Stimulated activated naive CD8-positive, alpha-beta T cell treated with anti-CD3 and anti-CD28 coated beads, Interleukin-15, amount 100 ng/mL, for 72 hours (primary cell): Measurements from ENCODE around the gene IL22.
"Not testable (repeated sequence)": the region's sequence is repeated elsewhere in the genome, so short reads cannot be mapped to it uniquely, and the experiment has no call there.

Source experiments
- ATAC-seq: fragments of 150-1000 bp; cut with Tn5 transposase; 2 replicates; pipeline ENCODE4 v1.10.0; 2021; ENCODE audit warnings: mild to moderate bottlenecking, moderate library complexity
- DNase-seq, 2 donors: peaks; one replicate each; pipeline ENCODE4 v3.0.0; 2021 to 2022
- H3K27ac Mint-ChIP-seq, 2 donors: one replicate each; pipeline ENCODE4 v1.8.0; 2022; ENCODE audit warnings: mild to moderate bottlenecking in 2 of 2, mixed read lengths in 2 of 2, moderate library complexity in 2 of 2
- H3K27me3 Mint-ChIP-seq: one replicate; pipeline ENCODE4 v1.8.0; 2022; ENCODE audit warnings: mixed read lengths
- H3K4me1 Mint-ChIP-seq: one replicate; pipeline ENCODE4 v1.8.0; 2022; ENCODE audit warnings: mild to moderate bottlenecking, mixed read lengths
- H3K4me3 Mint-ChIP-seq, 2 donors: one replicate each; pipeline ENCODE4 v1.8.0; 2022; ENCODE audit warnings: mild to moderate bottlenecking in 2 of 2, mixed read lengths in 2 of 2, moderate library complexity in 1 of 2
- H3K9me3 Mint-ChIP-seq, 2 donors: one replicate each; pipeline ENCODE4 v1.8.0; 2022; ENCODE audit warnings: mixed read lengths in 2 of 2

IL22 gene

DNA sequence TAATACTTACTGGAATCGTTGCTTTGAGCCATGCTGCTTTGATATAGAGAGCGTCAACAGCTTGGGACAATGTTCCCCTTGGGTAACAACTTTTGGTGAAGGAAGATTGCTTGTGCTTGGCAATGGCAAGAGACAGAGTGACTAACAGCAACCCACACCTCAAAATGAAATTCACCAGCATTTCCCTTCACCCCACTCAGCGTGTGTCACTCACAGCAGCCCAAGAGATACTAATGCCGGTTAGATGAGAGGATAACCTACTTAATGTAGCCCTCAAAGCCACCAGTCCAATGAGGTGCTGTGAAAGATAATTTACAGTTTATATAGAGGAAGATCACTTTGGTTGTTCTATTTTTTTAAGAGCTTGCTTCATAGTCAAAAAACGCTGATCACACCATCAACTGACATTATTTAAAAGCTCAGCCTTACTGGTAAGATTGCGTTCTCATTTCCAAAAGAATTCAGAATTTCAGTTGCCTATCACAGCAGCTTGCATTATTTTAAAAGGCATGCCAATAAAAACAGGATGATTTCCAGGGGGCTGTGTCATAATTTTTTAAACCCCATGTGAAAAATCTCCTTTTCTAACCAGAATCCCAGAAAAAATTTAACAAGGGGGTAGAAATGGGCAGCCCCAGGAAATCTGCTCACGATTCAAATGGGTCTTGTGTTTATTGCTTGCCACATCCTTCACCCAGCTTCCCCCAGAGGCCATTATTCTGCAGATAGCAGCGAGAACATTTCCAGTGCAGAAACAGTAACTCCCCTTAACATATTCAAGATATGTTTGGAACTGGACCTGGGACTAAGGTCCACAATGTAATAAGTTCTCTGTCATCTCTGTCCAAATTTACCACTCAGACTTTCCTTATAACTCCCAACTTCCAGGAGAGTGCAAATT, 27.6 kb downstream of the IL22 start, which contains the start of gene IL26:
TSS of gene IL26 (minus strand) at position 235 of the 901 bp plus-strand sequence. CDS start at position 181, 54 bp downstream.
- no peak for DNase-seq
- H3K4me3 Mint-ChIP-seq, result no peak within 1 kb of the TSS
- no peak within 1 kb of the TSS for H3K27ac Mint-ChIP-seq
- no peaks in the 10 kb centered on the region for H3K9me3 Mint-ChIP-seq
- H3K27me3 Mint-ChIP-seq, result no peaks in the 10 kb centered on the region
- ATAC-seq, result no peak
- peaks cover 9% of the 10 kb centered on the region for H3K4me1 Mint-ChIP-seq

DNA sequence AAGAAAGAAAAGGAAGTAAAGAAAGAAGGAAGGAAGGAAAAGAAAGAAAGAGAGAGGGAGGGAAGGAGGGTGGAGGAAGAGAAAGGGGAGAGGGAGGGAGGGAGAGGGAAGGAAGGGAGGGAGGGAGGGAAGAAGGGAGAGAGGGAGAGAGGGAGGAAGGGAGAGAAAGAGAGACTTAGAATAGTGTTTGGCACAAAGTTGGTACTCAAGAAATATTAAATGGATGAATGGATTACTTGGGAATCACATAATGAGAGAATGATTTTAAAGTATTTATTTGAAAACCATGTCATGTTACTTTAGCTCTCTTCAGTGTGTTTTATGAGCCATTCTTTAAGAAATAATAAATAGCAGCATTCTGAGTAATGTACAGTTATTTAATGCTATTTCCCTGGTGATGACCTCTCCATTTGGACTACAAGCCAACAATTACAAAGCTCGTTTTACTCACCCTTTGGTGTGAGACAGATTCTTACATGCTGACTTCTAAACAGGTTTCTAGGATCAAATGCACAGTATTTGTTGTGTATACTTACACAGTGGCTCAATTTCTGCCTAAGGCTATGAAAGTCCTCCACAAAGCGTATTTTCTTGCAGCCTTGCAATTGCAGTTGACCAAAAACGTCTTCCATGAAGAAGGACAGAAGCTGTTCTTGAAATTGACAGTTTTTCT, 28.7 kb downstream of the IL22 start:
- Mint-ChIP-seq H3K4me1 (peaks cover 8% of the 10 kb centered on the region), H3K27ac (no peak overlapping the region), H3K27me3 (no peaks in the 10 kb centered on the region), H3K4me3 (no peak overlapping the region), H3K9me3 (no peaks in the 10 kb centered on the region)
- ATAC-seq (no peak), DNase-seq (no peak)

DNA sequence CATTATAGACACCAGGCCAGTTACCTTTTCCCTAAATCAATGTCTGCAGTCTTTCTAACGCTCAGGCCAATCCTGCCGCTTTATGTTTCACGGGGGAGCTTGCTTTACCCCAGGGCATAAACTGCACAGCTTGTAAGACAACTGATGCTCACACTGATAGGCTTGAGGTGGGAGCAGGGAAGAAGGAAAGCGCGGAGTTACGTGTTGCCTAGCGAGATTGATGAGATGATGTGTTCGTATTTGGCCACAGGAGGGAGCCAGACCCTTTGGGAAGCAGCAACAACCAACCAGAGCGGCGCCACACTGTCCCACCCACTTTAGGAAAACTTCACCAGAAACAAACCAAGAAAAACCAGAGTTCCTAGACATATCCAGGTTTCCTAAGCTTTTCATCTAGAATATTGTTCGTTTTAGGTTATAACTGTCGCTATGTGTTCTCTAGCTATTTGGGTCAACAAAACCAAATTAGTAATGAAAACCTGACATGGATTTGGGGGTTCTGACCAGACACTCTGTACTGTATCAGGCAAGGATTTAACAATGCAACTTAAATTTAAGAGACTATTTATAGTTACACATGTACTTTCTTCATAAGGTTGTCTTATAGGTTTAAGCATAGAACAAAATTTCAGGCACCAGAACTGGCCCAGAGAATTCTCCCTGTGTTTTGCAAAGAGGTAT, 30.2 kb downstream of the IL22 start:
- Mint-ChIP-seq H3K4me1 (peaks cover 8% of the 10 kb centered on the region), H3K9me3 (no peaks in the 10 kb centered on the region), H3K27ac (no peak overlapping the region), H3K4me3 (peak overlapping the region; percentile 43 to 72), H3K27me3 (no peaks in the 10 kb centered on the region)
- DNase-seq (peak; percentile 60 to 66), ATAC-seq (peak; percentile 88)

DNA sequence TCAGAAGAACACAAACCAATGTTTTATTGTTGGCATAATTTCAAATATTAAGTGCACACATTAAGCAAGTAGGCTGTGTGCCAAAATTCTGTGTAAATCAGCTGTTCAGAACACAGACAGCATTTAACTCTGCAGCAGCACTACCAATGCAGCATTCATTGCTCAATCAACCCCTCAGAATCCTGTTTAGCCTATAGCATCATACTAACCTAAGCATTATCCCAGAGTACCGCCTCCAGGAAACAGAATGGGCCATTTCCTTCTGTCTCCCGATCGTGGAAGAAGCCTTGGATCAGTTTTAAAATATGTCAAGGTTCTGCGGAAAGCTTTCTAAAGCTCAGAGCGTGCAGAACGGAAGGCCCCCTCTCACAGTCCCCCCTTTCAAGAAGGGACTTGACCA, 31.1 kb downstream of the IL22 start:
- Mint-ChIP-seq H3K4me1 (peaks cover 8% of the 10 kb centered on the region), H3K4me3 (peak overlapping the region in 1 of 2 donors; percentile 16), H3K27me3 (no peaks in the 10 kb centered on the region), H3K27ac (peak overlapping the region in 1 of 2 donors; percentile 10), H3K9me3 (no peaks in the 10 kb centered on the region)
- no peak for DNase-seq
- no peak for ATAC-seq

DNA sequence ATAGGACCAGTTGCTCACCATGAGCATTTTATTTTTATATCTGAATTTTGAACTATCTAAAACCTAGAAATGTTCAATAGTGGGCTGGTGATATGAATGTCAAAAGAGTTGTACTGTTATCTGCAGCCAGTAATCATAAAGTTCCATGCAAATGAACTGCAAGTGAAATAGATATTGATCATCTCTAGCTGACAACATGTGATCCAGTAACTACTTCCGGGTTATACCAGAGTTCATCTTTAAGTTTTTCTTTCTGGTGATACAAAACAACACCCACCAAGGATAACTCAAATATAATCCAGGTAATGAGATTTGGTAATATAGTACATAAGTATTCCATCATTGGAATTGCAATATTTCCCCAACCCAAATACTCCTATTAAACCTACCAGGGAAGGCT, 31.9 kb downstream of the IL22 start:
- no peak for DNase-seq
- Mint-ChIP-seq H3K9me3 (no peaks in the 10 kb centered on the region), H3K27me3 (no peaks in the 10 kb centered on the region), H3K4me1 (peaks cover 8% of the 10 kb centered on the region), H3K27ac (no peak overlapping the region), H3K4me3 (no peak overlapping the region)
- ATAC-seq, result no peak

DNA sequence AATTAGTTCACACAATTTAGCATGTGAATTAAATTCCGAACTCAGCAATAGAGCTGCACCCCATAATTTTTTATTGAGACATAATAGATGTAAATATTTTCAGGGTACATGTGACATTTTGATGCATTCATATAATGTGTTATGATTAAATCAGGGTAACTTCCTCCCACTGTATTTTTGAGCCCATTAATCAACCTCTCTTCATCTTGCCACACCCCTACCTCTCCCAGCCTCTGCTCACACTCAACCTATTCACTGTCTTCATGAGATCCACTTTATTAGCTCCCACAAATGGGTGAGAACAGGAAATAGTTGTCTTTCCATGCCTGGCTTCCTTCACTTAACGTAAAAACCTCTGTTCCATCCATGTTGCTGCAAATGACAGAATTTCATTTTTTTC, 42.5 kb downstream of the IL22 start:
- peaks cover 8 to 17% of the 10 kb centered on the region in 2 donors for H3K9me3 Mint-ChIP-seq
- H3K4me3 Mint-ChIP-seq, result no peak overlapping the region

DNA sequence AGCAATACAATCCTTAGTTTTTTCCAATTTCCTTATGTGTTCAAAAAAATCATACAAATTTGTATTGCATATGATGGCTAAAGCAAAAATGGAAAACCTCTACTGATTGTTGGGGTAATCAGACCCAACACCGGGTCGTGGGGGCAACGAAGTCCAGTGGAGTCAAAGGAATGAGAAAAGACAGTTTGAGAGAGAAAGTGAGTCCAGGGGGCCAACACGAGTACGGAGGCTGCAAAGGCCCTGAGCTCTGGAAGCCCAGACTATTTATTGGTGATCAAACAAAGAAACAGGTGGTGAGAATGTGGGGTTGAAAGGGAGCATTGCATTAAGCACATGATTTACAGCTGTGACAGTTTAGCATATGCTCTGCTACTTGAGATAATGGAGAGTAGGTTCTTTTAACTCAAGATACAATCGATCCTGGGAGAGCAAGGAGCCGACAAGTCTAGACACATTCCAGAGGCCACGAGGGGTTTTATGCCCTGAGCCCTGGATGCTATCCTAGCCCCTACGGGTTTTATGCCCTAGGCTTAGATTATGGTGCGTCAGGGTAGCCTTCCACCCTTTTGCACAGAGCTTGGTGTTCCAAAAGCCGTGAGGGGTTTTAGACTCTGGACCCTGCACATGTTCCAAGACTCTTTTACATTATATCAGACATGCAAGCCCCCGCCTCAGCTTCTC, 44.2 kb downstream of the IL22 start:
- not testable (repeated sequence) for ATAC-seq, H3K27ac Mint-ChIP-seq, H3K4me3 Mint-ChIP-seq, H3K27me3 Mint-ChIP-seq, DNase-seq
- H3K4me1 Mint-ChIP-seq, result peaks cover 28% of the 10 kb centered on the region
- H3K9me3 Mint-ChIP-seq, result peaks cover 8 to 17% of the 10 kb centered on the region in 2 donors

More for the DNA sequence above, 42.5 kb downstream of the IL22 start:
- no peak for ATAC-seq
- Mint-ChIP-seq H3K4me1 (peaks cover 28% of the 10 kb centered on the region), H3K27me3 (no peaks in the 10 kb centered on the region), H3K27ac (no peak overlapping the region)
- DNase-seq, result no peak

DNA sequence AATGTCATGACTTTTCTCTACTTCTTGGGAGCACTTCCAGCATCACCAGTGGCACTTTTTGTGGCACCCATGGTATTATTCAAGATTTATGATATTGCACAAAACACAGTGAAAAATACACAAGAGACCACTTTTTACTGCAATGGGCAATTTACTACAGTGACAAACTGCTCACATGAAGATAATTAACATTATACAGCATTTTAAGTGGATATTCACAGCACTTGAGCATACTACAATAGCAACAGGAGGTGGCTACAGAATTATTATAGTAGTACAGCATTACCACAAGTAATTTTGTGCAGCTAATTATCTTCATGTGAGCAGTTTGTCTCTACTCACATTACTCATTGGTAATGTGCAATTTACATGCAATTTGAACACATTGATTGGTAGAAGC, 46.1 kb downstream of the IL22 start:
- peaks cover 6 to 11% of the 10 kb centered on the region in 2 donors for H3K9me3 Mint-ChIP-seq
- no peak overlapping the region for H3K27ac Mint-ChIP-seq
- no peak for ATAC-seq
- no peaks in the 10 kb centered on the region for H3K27me3 Mint-ChIP-seq
- no peak for DNase-seq
- H3K4me1 Mint-ChIP-seq, result peaks cover 30% of the 10 kb centered on the region
- no peak overlapping the region for H3K4me3 Mint-ChIP-seq

DNA sequence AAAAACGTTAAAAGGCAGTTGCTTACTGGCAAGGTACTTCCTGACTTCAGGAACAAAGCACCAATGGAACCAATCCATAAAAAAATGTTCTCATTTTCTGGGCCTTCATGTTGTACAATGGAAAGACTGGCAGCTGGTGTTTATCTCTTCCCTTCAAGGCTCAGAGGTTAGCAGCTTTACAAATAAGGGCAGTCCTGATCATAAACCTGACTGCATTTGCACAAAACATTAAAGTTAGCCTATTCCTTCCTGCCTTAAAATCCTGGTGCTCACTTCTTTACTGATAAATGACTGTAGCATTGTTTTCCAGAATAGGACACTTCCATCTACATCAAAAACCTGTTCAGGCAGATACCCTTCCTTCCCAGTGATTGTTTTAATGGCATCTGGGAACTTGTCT, 47.0 kb downstream of the IL22 start:
- Mint-ChIP-seq H3K4me1 (peaks cover 22% of the 10 kb centered on the region), H3K27me3 (no peaks in the 10 kb centered on the region), H3K4me3 (no peak overlapping the region), H3K9me3 (peaks cover 0 to 6% of the 10 kb centered on the region in 2 donors), H3K27ac (no peak overlapping the region)
- no peak for DNase-seq
- ATAC-seq, result no peak

DNA sequence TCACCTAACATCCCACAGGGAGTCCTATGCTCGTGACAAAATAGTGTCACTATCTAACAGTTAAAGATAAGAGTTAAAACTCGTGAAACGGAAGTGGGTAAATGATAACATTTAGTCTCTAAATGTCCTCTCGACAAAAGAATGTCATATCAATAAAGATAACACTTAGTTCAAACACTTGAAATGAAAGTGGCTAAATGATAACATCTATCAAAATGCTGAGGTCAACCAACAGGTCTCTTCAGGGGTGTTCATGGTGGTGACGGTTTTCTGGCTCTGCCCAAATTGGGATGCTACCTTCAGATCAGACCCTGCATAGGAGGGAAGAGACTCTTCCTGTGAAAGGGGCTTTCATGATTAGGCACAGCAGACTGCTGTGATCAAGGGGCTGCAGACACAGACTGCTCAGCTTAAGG, 49.9 kb downstream of the IL22 start:
- Mint-ChIP-seq H3K27ac (no peak overlapping the region), H3K4me3 (peak overlapping the region in 1 of 2 donors; percentile 39), H3K4me1 (peaks cover 43% of the 10 kb centered on the region), H3K9me3 (peaks cover 0 to 5% of the 10 kb centered on the region in 2 donors), H3K27me3 (no peaks in the 10 kb centered on the region)
- ATAC-seq, result peak; percentile 33
- no peak for DNase-seq

DNA sequence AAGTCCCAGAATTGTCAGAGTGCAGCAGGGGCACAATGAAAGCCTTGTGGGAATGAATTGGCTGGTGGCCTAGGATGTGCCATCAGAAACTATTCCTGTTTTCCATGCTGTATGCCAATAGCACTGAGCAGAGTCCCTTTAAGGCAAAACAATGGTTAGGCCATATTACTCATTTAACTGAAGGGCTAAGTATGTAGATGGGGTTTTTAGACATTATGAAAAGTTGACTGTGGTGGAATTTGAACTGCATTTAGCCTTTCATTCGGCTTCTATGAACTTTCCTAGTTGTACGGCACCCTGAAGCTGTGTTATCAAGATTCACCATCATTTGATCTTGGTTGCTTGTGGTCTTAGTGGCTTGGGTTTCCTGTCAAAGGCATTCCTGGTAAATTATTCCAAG, 52.5 kb downstream of the IL22 start:
- H3K27ac Mint-ChIP-seq, result peak overlapping the region in 1 of 2 donors; percentile 30
- H3K9me3 Mint-ChIP-seq, result peaks cover 0 to 5% of the 10 kb centered on the region in 2 donors
- DNase-seq, result no peak
- ATAC-seq, result no peak
- peak overlapping the region in 1 of 2 donors; percentile 46 for H3K4me3 Mint-ChIP-seq
- peaks cover 47% of the 10 kb centered on the region for H3K4me1 Mint-ChIP-seq
- no peaks in the 10 kb centered on the region for H3K27me3 Mint-ChIP-seq

DNA sequence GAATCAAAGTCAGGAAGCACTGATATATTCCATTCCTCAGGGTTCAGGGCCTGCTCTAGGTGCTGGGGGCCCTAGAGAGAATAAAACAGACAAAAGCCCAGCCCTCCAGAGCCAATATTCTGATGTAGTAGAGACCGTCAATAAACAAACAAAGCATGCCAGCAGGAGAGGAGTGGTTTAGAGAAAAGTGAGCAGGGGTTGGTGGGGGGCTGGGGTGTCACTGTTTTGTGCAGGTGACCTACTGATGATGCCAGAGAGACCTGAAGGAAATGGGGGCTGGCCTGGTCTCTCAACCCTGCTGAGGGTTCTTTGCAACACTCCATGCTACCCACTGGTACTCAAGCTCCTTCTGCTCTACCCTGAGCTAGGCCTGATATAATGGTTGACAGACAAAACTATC, 54.3 kb downstream of the IL22 start:
- DNase-seq (peak in 1 of 2 donors; percentile 45), ATAC-seq (peak; percentile 56)
- peaks cover 0 to 5% of the 10 kb centered on the region in 2 donors for H3K9me3 Mint-ChIP-seq
- peaks cover 51% of the 10 kb centered on the region for H3K4me1 Mint-ChIP-seq
- H3K27me3 Mint-ChIP-seq, result no peaks in the 10 kb centered on the region
- H3K4me3 Mint-ChIP-seq, result peak overlapping the region in 1 of 2 donors; percentile 83
- peak overlapping the region; percentile 38 to 99 for H3K27ac Mint-ChIP-seq

DNA sequence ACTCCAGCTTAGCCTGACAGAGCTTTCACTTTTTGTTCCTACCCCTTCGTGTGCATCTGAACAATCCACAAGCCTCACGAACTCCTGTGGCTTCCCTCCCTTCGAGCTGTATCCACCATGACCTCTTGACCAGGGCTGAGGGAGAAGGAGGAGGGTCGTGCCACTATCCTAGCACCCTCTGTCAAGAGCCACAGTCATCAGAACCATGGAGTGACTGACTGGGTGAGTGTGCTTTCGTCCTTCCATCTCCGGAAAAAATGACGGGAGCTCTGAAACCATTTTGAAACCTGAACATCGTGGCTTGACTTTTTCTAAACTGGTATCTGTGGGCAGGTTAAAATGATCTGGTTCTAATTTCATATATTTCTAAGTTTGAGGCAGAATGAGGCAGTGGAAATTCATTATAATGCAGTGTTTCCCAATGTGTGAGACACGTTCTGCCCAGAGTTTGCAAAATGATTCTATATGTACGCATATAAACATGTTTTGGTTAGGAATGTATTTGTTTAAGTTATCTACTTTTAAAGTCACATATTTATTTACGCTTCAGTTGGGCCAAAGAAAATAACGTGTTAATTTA, 54.8 kb downstream of the IL22 start:
- H3K27me3 Mint-ChIP-seq, result no peaks in the 10 kb centered on the region
- H3K4me1 Mint-ChIP-seq, result peaks cover 53% of the 10 kb centered on the region
- peak overlapping the region; percentile 59 to 83 for H3K4me3 Mint-ChIP-seq
- H3K27ac Mint-ChIP-seq, result peak overlapping the region; percentile 23 to 99
- DNase-seq, result peak in 1 of 2 donors; percentile 64
- H3K9me3 Mint-ChIP-seq, result peaks cover 0 to 9% of the 10 kb centered on the region in 2 donors
- peak; percentile 80 for ATAC-seq
